Pulmonary artery endothelial cell (primary cell): ENCODE data around the gene G6PC2. TPM values are rescaled to one million over a fixed set of nuclear protein-coding genes. Genes with fewer than 3 reads are reported as not detected.
"Not testable (repeated sequence)": the region's sequence is repeated elsewhere in the genome, so short reads cannot be mapped to it uniquely, and the experiment has no call there.

Source experiments
- DNase-seq: peaks from one replicate; pipeline ENCODE4 v3.0.0-alpha.2; 2011; ENCODE audit warnings: low read depth, low spot score
- total RNA-seq: library from RNA; depleted of rRNA; stranded (reverse); fragments of >200 nt; gene quantifications from 2 replicates; pipeline ENCODE4 v1.2.3, GENCODE V29; 2014

G6PC2 gene, protein sequence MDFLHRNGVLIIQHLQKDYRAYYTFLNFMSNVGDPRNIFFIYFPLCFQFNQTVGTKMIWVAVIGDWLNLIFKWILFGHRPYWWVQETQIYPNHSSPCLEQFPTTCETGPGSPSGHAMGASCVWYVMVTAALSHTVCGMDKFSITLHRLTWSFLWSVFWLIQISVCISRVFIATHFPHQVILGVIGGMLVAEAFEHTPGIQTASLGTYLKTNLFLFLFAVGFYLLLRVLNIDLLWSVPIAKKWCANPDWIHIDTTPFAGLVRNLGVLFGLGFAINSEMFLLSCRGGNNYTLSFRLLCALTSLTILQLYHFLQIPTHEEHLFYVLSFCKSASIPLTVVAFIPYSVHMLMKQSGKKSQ
- total RNA-seq = not detected in 2 replicates

- no peak for DNase-seq
These were observed at the start of gene G6PC2 for GRCh38 chr2:168901003-168901402. Gene G6PC2 (plus strand): TSS chr2:168901291. CDS start chr2:168901332, 41 bp downstream.

DNA sequence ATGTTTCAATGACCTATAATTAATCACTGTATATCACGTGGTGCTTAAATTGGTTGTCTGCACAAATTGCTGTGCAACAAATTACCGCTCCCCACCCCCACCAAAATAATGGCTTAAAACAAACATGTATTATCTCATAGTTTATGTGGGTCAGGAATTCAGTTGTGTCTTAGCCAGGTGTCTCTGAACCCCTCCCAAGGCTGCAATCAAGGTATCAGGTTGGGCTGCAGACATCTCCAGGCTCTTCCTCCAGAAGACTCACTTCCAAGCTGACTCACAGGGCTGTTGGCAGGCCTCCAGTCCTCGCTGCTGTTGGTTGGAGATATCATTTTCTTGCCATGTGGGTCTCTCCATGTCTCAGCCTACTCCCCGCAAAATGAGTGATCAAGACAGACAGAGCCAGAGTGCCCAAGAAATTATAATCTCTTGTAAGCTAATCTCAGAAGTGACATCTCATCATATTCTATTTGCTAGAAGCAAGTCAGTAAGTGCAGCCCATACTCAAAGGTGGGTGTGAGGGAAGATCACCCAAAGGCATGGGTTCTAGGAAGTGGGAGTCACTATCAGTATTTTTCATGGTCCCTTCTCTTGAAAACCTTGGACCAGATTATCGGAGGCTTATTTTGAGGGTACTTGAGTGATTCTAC, 49.3 kb upstream of the G6PC2 start:
- peak; percentile 80 for DNase-seq

DNA sequence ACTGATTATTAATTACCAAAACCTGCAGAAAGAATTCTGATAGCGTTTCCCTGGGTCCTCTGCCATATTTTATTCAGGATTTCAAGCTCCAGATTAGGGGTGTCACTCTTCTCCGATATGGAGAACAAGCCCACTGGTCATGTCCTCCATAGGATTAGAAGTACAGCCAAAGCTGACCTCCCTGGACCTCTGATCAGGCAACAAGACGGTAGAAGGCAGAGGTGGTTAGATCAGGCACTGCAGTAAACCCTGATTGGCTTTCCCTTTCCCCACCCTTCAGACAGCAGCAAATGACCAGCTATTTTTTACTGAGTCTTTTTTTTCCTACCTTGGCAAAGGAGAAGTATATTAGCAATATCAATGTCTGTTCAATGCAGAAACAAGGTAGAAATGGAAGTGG, 48.6 kb upstream of the G6PC2 start:
- DNase-seq = no peak

DNA sequence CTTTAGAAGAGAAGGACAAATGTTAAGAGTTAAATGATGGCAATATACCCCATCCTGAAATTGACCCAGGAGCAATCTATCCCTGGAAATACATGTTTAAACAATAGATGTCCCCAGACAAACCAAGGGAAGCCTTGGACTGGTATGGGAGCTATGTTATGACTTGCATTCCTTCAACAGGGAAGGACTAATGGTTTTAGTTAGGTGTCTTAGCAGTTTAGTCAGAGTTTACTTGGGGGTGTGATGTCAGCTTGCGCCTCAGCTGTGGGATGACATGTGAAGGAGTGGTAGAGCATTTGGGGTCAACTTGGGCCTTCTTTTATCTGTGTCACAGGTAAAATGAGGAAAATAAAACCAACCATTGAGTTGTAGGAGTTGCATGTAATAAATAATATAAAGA, 47.6 kb upstream of the G6PC2 start:
- no peak for DNase-seq

- no peak for DNase-seq
These were observed 46.4 kb upstream of the G6PC2 start for GRCh38 chr2:168854651-168855050.

GRCh38 chr2:168855601-168856000, 45.5 kb upstream of the G6PC2 start:
- DNase-seq = no peak

DNA sequence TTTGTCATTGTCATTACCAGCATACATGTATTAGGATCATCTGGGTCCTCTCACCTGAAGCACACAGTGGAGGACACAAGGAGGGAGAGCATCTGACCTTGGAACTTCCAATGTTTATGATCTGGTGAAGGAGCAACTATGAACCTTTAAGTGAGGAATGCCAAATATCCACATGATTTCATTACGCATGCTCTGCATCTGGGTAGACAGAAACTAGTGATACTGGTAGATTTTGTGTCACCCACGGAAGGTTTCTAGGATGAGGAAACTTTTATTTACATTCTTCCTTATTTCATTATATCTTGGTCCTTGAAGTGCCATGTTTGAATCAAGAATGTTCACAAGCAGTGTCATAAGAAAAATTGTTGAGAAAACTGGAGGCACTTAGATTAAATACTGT, 42.9 kb upstream of the G6PC2 start:
- DNase-seq = no peak

GRCh38 chr2:168867164-168867563, 33.9 kb upstream of the G6PC2 start:
- not testable (repeated sequence) for DNase-seq

- DNase-seq = not testable (repeated sequence)
These were observed 30.7 kb upstream of the G6PC2 start for GRCh38 chr2:168870369-168870768.

- not testable (repeated sequence) for DNase-seq
These were observed 30.3 kb upstream of the G6PC2 start for GRCh38 chr2:168870824-168871223.

DNA sequence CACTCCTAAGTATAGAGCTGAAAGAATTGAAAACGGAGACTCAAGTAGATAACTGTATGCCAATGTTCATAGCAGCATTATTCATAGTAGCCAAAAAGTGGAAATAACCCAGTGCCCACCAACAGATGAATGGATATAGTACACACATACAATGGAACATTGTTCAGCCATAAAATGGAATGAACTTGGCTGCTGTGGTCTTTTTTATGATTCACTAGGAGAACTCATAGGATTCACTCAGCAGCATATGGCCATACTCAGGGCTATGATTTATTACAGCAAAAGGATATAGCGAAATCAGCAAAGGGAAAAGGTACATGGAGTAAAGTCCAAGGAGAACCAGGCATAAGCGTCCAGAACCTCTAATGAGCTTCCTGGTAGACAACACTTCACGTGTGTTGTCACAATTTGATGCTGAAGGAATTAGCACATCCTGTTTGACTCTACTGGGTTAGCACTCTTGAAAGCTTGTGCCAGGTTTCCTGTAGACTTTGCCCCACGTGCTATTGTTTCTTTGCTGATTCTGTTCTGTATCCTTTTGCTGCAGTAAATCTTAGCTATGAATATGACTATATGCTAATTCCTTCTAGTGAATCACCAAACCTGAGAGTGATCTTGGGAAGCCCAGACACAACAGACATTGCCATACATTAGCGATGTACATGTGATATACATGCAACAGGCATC, 26.6 kb upstream of the G6PC2 start:
- DNase-seq = no peak

GRCh38 chr2:168882163-168882562, 18.9 kb upstream of the G6PC2 start:
- DNase-seq = not testable (repeated sequence)

DNA sequence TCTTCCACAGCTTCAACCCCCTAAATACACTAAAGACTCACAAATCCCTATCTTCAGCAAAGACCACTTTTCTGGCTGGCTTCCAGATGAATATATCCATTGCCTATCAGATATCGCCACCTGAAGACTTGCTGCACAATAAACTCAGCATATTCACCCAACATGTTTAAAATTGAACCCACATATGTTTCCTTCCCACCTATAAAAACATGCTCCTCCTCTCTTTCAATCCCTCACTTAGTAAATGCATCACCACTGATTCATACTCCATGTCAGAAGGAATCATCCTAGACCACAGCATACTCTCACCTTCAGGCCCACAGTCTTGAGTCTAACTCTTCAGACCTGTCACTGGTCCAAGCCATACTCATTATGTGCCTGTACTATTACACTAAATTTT, 16.1 kb upstream of the G6PC2 start:
- DNase-seq = no peak

DNA sequence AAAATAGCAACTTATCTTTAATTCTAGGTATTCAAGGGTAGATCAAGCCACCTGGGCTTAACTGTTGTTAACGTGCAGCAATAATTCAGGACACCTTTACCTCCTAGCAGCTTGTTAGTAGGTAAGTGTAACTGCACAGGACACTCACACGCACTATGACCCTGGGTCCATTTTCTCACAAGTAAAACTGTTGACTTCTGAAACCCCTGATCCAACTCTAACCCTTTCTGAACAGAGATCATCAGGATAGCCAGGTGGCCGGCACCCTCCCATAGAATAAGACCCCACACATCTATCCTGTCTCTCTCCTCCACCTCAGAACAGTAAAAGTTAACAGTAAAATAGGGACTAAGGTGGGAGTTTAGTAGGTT, 11.5 kb upstream of the G6PC2 start:
- no peak for DNase-seq

- DNase-seq = peak; percentile 50
These were observed 10.9 kb upstream of the G6PC2 start, which contains the start of gene SPC25 for GRCh38 chr2:168890006-168890782. Gene SPC25 (minus strand): TSS chr2:168890430. CDS start chr2:168889519, 911 bp downstream.

GRCh38 chr2:168892327-168892726, 8.8 kb upstream of the G6PC2 start:
- no peak for DNase-seq

DNA sequence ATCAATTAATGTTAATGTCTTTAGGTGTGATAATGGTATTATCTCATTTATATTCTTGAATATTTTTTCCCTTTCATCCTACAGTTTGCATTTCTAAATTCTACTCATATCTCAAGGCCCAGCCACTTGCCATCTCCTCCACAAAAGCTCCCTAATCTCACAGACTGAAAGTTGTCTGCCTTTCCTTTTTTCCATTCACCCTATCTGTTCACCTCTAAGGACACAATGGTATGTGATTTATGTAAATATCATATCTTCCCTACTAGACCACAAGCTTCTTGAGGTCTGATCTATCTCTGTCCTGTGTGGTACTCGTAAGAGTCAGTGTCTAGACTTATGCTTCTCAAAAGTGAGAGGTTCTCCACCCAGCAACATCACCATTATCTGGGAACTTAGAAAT, 7.0 kb upstream of the G6PC2 start:
- DNase-seq = no peak

DNA sequence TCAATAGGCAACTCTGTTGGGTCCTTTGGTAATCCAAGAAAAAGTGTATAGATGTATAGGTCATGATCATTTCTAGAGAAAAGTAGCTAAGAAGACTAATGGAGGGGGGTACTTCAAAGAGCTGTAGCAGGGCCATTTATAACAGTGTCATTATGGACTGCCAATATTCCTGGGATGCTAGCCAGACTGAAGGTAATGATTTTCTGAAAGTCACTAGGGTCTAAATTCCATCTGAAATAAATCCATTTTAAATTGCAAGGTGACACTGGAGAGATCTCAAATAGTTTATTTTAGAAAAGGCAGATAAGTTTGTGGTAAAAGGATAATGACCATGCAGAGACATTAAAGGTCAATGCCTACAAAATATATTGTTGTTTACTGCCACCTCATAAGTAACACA, 6.4 kb upstream of the G6PC2 start:
- no peak for DNase-seq

DNA sequence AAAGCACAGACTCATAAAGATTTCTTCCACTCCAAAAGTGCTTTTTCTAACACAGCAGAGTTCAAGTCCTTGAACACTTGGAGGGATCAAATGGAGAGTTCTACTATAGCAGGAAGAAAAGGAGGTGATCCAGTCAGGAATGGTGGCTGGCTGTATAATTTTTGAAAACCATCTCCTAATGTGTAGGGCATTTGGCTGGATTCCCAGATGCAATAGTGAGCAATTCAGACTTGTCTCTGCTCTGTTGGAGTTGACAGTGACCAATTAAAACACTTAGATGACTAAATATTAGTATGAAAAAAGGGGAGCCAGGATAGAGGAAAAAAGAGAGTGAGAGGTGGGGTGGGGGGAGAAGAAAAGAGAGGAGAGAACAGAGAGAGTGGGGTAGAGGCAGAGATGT, 5.3 kb upstream of the G6PC2 start:
- DNase-seq = no peak

DNA sequence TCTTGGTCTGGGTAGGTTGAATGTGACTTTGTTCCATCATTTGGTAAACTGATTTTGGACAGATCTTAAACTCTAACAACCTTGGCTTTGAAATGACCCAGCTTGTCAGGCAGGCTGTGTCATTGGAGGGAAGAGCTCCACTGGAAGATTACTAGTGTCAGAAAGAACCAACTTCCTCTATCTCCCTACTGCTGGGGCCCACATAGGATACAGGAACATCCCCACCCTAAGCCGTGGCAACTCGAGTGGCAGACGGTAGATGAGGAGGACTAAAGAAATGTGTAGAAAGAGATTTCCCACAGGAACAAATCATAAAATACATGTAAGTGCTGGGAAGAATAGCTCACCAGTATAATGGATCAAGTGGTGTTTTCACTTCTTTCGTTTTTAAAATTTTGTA, 4.3 kb upstream of the G6PC2 start:
- DNase-seq = no peak

GRCh38 chr2:168897449-168897848, 3.6 kb upstream of the G6PC2 start:
- DNase-seq = no peak

GRCh38 chr2:168903888-168904287, 2.8 kb downstream of the G6PC2 start:
- no peak for DNase-seq
